Liver (tissue), 9 donors: ENCODE data around the gene NKD2. TPM values are rescaled to one million over a fixed set of nuclear protein-coding genes. Genes with fewer than 3 reads are reported as not detected.

ENCODE experiments used
- DNase-seq: peaks from one replicate; pipeline ENCODE4 v3.0.0-alpha.2; 2017; ENCODE audit warnings: low spot score
- H3K27ac ChIP-seq, 2 donors: one replicate each; pipeline ENCODE4 v1.7.0; 2013; ENCODE audit warnings: inconsistent platforms in 2 of 2, low read length in 2 of 2, control low read depth in 1 of 2, low read depth in 1 of 2, mild to moderate bottlenecking in 1 of 2
- H3K27me3 ChIP-seq, 4 donors: one replicate each; pipeline versions ENCODE4 v1.6.1 to v1.7.0; 2013; ENCODE audit warnings: low read length in 3 of 4, inconsistent platforms in 1 of 4, mild to moderate bottlenecking in 1 of 4, moderate library complexity in 1 of 4; ENCODE audit not compliant: control insufficient read depth in 4 of 4, insufficient read depth in 4 of 4
- H3K36me3 ChIP-seq, 4 donors: one replicate each; pipeline versions ENCODE4 v1.6.1 to v1.7.0; 2013; ENCODE audit warnings: low read length in 3 of 4, mild to moderate bottlenecking in 3 of 4, low read depth in 1 of 4, moderate library complexity in 1 of 4; ENCODE audit not compliant: control insufficient read depth in 4 of 4, insufficient read depth in 3 of 4
- H3K4me1 ChIP-seq, 4 donors: one replicate each; pipeline versions ENCODE4 v1.6.1 to v1.7.0; 2013; ENCODE audit warnings: low read length in 3 of 4, mild to moderate bottlenecking in 3 of 4, moderate library complexity in 1 of 4; ENCODE audit not compliant: control insufficient read depth in 4 of 4, insufficient read depth in 4 of 4
- H3K4me3 ChIP-seq, 3 donors: one replicate each; pipeline versions ENCODE4 v1.6.1 to v1.7.0; 2013; ENCODE audit warnings: low read length in 3 of 3, control low read depth in 1 of 3, low read depth in 1 of 3, mild to moderate bottlenecking in 1 of 3
- H3K9ac ChIP-seq, 2 donors: one replicate each; pipeline ENCODE4 v1.7.0; 2013; ENCODE audit warnings: low read length in 2 of 2, mild to moderate bottlenecking in 2 of 2, moderate library complexity in 2 of 2, control low read depth in 1 of 2, low read depth in 1 of 2
- H3K9me3 ChIP-seq, 4 donors: one replicate each; pipeline versions ENCODE4 v1.6.1 to v1.7.0; 2013; ENCODE audit warnings: low read length in 3 of 4; ENCODE audit not compliant: control insufficient read depth in 4 of 4
- ATF3 ChIP-seq: IDR thresholded peaks from 2 replicates; pipeline ENCODE4 v1.6.1; 2016; ENCODE audit warnings: antibody characterized with exemption
- CTCF ChIP-seq: fragments of 150-350 bp; IDR thresholded peaks from 2 replicates; pipeline ENCODE4 v1.5.1; 2017; ENCODE audit warnings: improper control_type of control experiment, low read depth, low read length; ENCODE audit not compliant: missing input control
- EGR1 ChIP-seq, 2 donors: IDR thresholded peaks; 2 replicates each; pipeline ENCODE4 v1.6.1; 2016 to 2018; ENCODE audit warnings: antibody characterized with exemption in 2 of 2, low read depth in 2 of 2
- FOXA1 ChIP-seq: IDR thresholded peaks from 2 replicates; pipeline ENCODE4 v1.6.1; 2016; ENCODE audit warnings: antibody characterized with exemption
- FOXA2 ChIP-seq: IDR thresholded peaks from 2 replicates; pipeline ENCODE4 v1.6.1; 2016; ENCODE audit warnings: antibody characterized with exemption
- GABPA ChIP-seq, 2 donors: IDR thresholded peaks in 1 of 2; conservative IDR thresholded peaks in 1 of 2; 2 replicates each; pipeline ENCODE4 v1.6.1; 2016; ENCODE audit warnings: antibody characterized with exemption in 2 of 2, mild to moderate bottlenecking in 1 of 2, moderate library complexity in 1 of 2
- JUND ChIP-seq, 2 donors: IDR thresholded peaks; 2 replicates each; pipeline ENCODE4 v1.6.1; 2016; ENCODE audit warnings: antibody characterized with exemption in 2 of 2
- MAX ChIP-seq: IDR thresholded peaks from 2 replicates; pipeline ENCODE4 v1.6.1; 2016; ENCODE audit warnings: antibody characterized with exemption
- NR2F2 ChIP-seq: IDR thresholded peaks from 2 replicates; pipeline ENCODE4 v1.6.1; 2016; ENCODE audit warnings: antibody characterized with exemption
- RAD21 ChIP-seq, 2 donors: IDR thresholded peaks; 2 replicates each; pipeline ENCODE4 v1.6.1; 2016; ENCODE audit warnings: antibody characterized with exemption in 2 of 2, mild to moderate bottlenecking in 2 of 2
- REST ChIP-seq: IDR thresholded peaks from 2 replicates; pipeline ENCODE4 v1.6.1; 2016; ENCODE audit warnings: antibody characterized with exemption, mild to moderate bottlenecking
- RXRA ChIP-seq, 2 donors: IDR thresholded peaks; 2 replicates each; pipeline ENCODE4 v1.6.1; 2017 to 2018; ENCODE audit warnings: antibody characterized with exemption in 2 of 2, mild to moderate bottlenecking in 1 of 2
- SP1 ChIP-seq: IDR thresholded peaks from 2 replicates; pipeline ENCODE4 v1.6.1; 2018; ENCODE audit warnings: antibody characterized with exemption, mild to moderate bottlenecking
- TAF1 ChIP-seq: conservative IDR thresholded peaks from 2 replicates; pipeline ENCODE4 v1.6.1; 2016; ENCODE audit warnings: antibody characterized with exemption, mild to moderate bottlenecking
- YY1 ChIP-seq: IDR thresholded peaks from 2 replicates; pipeline ENCODE4 v1.6.1; 2016; ENCODE audit warnings: antibody characterized with exemption, mild to moderate bottlenecking
- ZBTB33 ChIP-seq: IDR thresholded peaks from 2 replicates; pipeline ENCODE4 v1.6.1; 2016; ENCODE audit warnings: antibody characterized with exemption
- WGBS: extraction: QIAGEN DNeasy Blood & Tissue Kit; methylation state at CpG from one replicate; pipeline ENCODE4 v1.1.7; 2013; 5-methylcytosine and 5-hydroxymethylcytosine counted together
- polyA plus RNA-seq, 2 donors: library from polyadenylated mRNA; stranded (reverse) in 1 of 2; unstranded in 1 of 2; fragments of 200-250 nt in 1 of 2; fragments of >200 nt in 1 of 2; fragmentation: Nextera tagmentation in 1 of 2; extraction: Ambion mirVana in 1 of 2; gene quantifications; one replicate each; pipeline versions ENCODE4 v1.2.1 to v1.2.3, GENCODE V29; 2013 to 2015
- total RNA-seq, 2 donors: library from RNA; depleted of rRNA; stranded (reverse); fragments of >200 nt; gene quantifications; one replicate each; pipeline ENCODE4 v1.2.3, GENCODE V29; 2014
- donor health status: healthy.
- donor health status: healthy.
- donor health status: healthy.
- donor health status: healthy.
- donor health status: healthy.

The NKD2 gene
- total and polyA plus RNA-seq, 4 donors: 0.09 to 1.3 (median 0.42) TPM

GRCh38 chr5:1041225-1042143, 32.9 kb downstream of the NKD2 start (continued):
- TF ChIP-seq JUND (IDR thresholded peaks at IDR 0.05) (no peak), SP1 (no peak), ATF3 (no peak)

- no peak for TF ChIP-seq FOXA1
- TF ChIP-seq SP1: no peak
- TF ChIP-seq TAF1: no peak
- TF ChIP-seq NR2F2: no peak
- TF ChIP-seq RAD21 (IDR thresholded peaks at IDR 0.05): no peak
- TF ChIP-seq YY1: no peak
- no peak for TF ChIP-seq JUND (IDR thresholded peaks at IDR 0.05)
- no peak for TF ChIP-seq GABPA (IDR thresholded peaks at IDR 0.05 in 1 of 2, conservative IDR thresholded peaks at IDR 0.05 in 1 of 2)
- TF ChIP-seq CTCF: no peak
- TF ChIP-seq RXRA (IDR thresholded peaks at IDR 0.05): no peak
- TF ChIP-seq FOXA2: no peak
- TF ChIP-seq EGR1 (IDR thresholded peaks at IDR 0.05; ENCODE audit: low read depth in 2 of 2): no peak
- no peak for TF ChIP-seq MAX
- no peak for TF ChIP-seq REST
- no peak for TF ChIP-seq ZBTB33
- TF ChIP-seq ATF3: no peak
- WGBS: 87% methylated on average over 7 of the region's 7 CpGs
- H3K9ac ChIP-seq: no peak overlapping the region
- H3K4me3 ChIP-seq: no peak overlapping the region
- no peak overlapping the region for H3K27ac ChIP-seq
- no peak for DNase-seq
- H3K4me1 ChIP-seq: no peaks in the 10 kb centered on the region
- H3K36me3 ChIP-seq: no peaks in the 10 kb centered on the region
- no peaks in the 10 kb centered on the region for H3K9me3 ChIP-seq
- H3K27me3 ChIP-seq: no peaks in the 10 kb centered on the region
These were observed 34.0 kb downstream of the NKD2 start for GRCh38 chr5:1042626-1043025.
